GM21367 (cell line): ENCODE results near the gene MALRD1.
"Not testable (repeated sequence)": the region's sequence is repeated elsewhere in the genome, so short reads cannot be mapped to it uniquely, and the experiment has no call there.

ENCODE experiments used
- ATAC-seq: cut with Tn5 transposase; IDR thresholded peaks from one replicate; pipeline ENCODE4 v1.9.1; 2021; ENCODE audit not compliant: unreplicated experiment

MALRD1 gene

GRCh38 chr10:19480353-19480752 is 431.8 kb downstream of the MALRD1 start:
- no peak for ATAC-seq

DNA sequence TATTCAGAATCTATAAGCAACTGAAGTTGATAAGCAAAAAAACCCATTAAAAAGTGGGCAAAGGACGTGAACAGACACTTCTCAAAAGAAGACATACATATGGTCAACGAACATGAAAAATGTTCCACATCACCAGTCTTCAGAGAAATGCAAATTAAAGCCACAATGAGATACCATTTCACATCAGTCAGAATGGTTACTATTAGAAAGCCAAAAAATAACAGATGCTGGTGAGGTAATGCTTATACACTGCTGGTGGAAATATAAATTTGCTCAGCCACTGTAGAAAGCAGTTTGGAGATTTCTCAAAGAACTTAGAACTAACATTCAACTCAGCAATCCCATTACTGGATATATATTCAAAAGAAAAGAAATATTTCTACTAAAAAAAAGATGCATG is 434.8 kb downstream of the MALRD1 start:
- ATAC-seq: no peak

GRCh38 chr10:19488592-19489280 is 440.1 kb downstream of the MALRD1 start:
- no peak for ATAC-seq

DNA sequence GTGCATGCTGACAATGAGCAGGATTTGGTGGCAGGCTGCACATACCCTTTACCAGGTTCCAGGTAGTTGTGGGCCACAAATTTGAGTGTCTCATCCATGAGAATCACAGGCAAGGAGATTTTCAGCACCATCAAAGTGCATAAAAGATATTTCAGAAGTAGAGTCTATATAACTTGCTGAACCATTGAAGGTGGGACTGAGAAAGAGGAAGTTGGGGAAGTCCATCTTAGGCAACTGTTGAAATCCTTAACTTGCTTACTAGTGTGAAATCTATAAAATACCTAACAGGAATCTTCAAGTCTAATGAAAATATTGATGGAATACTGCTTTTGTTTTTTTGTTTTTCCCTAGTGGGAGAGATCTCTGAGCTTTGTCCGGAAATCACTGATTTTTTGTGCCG is 442.6 kb downstream of the MALRD1 start:
- ATAC-seq: no peak

DNA sequence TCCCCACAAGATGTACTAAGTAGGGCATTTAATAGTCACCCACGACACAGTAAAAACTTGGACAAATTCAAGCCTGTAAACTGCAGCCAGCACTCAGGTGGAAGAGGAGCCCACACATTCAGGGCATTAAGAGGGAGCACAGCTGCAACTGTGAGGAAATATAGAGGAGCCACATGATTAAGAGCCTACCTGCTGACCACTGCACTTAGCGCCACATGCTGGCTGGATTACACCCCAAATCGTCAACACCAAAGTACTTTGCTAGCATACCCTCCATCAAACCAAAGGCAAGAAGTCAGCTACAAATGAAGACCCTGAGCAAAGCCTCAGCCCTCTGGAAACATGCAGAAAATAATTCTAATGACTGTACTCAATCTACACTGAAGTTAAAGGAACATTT is 445.3 kb downstream of the MALRD1 start:
- no peak for ATAC-seq

GRCh38 chr10:19497026-19497425 is 448.4 kb downstream of the MALRD1 start:
- no peak for ATAC-seq

DNA sequence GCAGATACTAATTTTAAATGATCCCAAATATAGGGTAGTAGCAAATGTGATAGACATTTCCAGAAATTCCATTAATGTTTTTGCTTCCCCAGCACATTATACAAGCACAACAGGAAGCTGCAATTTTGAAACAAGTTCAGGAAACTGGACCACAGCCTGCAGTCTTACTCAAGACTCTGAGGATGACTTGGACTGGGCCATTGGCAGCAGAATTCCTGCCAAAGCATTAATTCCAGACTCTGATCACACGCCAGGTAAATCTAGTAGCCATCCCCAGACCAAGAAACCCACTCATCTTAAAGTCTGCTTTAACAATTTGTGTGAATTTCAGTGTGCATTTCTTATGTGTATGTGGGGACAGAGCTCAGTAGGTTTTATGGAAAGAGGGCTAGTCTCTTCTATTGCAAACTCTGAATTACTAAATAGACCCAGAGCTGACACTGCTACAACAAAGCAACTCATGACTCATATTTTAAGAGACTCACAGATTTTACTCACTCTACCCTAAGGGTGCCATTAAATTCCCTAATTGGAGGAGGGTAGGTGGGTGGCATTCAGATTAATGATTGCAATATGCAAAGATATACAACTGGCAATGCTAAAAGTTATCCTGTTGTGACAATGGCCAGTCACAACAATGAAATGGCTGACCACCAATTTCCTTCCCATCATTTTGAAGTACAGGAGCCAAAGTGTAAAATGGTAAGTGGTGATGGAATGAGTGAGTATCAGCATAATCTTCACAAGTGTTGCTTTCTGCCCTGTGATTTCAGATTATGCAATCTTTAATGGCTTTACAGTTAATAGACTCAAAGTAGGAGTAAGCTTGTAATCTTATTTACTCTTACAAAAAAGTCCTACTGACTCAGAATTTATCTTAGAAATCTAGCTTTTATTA is 450.0 kb downstream of the MALRD1 start:
- ATAC-seq: no peak

DNA sequence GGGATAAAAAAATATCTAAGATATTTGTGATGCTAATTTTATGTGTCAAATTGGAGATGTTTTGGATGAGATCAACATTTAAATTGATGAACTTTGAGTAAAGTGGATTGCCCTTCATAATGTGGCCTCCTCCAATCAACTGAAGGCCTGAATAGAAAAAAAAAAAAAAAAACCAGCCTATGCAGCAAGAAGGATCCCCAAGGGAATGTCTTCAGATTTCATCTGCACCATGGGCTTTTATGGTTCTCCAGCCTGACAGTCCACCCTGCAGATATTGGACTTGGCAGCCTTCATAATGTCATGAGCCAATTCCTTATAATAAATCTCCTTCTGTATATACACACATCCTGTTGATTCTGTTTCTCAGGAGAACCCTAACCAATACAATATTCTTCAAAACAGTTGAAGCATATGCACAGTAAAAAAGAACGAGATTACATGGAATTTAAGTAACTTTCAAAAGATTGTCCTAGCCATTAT is 450.7 kb downstream of the MALRD1 start:
- ATAC-seq: no peak

- ATAC-seq: no peak
Observed at GRCh38 chr10:19500959-19501358, 452.4 kb downstream of the MALRD1 start.

DNA sequence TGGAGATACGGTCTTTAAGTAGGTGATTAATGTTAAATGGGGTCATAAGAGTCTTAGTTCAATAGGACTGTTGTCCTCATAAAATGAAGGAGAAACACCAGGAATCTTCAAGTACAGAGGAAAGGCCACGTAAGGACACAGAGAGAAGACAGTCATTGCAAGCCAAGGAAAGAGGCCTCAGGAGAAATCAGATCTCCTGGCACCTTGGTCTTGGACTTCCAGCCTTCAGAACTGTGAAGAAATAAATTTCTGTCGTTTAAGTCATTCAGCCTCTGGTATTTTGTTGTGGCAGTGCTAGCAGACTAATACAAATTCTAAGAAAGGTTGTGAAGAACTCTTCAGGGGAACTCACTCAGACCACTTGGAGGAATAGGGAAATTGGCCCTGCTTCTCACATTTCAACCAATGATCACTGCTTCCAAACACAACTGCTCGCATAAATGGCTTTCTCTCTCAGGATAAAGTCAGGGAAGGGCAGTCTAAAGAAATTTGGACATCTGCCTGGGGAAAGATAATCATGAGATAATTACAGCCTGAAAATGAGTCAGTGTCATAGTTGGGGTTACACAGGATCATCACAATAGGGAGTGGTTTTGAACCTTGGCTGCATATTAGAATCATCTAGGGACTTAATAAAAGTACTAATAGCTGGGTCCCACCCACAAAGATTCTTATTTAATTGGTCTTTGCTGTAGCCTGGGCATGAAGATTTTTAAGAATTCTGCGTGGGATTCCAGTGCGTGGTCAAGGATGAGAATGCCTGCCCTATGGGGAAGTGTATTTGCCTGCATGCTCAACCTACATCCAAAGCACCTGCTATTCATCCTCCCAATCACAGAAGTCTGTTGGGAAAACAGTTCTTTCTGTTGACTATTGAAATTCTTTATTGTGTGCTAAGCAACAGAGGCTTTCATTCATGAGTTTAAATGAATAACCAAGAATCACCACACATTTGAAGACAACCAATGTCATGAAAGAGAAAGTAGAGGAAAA is 457.0 kb downstream of the MALRD1 start:
- ATAC-seq: no peak

- not testable (repeated sequence) for ATAC-seq
Observed at GRCh38 chr10:19510005-19510732, 461.6 kb downstream of the MALRD1 start.

DNA sequence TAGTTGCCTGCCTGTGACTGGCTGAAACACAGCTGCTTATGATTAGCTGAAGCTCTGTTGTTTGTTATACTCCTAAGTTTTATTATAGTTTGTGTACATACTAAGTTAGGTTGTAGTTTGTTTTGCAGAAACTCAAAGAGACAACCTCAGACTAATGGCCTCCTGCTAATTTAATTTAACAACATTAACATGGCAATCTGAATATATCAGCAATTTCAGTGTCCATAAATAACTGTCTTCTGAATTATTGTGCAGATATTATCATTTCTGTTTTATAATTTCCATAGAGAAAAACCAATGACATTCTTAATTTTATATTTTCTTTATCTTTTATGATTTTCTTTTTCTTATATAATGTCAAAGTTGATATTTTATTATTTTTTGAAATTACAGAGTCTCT is 469.5 kb downstream of the MALRD1 start:
- ATAC-seq: no peak

GRCh38 chr10:19518632-19519031 is 470.0 kb downstream of the MALRD1 start:
- no peak for ATAC-seq

- no peak for ATAC-seq
Observed at GRCh38 chr10:19531324-19531723, 482.7 kb downstream of the MALRD1 start.

DNA sequence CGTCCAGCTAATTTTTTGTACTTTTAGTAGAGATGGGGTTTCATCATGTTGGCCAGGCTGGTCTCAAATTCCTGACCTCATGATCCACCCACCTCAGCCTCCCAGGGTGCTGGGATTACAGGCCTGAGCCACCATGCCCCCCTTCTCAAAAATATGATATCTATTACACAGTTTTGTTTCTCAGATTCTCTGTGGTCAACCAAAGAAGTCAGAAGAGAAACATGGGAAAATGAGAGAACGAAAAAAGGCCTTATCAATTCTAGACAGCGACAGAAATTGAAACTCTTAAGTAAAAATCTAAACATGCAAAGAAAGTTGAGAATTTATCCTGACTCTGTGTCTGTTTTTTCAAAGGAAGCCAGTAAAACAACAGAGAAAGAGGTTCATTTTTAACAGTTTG is 483.8 kb downstream of the MALRD1 start:
- no peak for ATAC-seq

DNA sequence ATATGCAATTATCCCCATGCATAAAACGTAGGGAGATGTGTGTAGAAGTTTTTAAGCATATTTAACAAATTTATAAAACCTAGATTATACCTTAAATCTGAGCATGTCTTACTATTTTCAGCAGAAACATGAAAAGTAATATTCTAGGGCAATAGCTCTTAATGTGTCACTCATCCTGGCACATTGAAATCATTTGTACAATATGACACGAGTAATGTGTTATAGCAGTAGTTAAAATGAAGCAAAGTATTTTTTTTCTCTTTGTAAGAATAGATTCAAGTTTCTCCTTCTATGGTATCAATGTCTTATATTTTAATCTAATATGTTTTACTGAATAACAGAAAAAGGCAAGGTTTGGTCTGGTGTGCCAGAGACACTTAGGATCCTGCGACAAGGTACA is 492.7 kb downstream of the MALRD1 start:
- no peak for ATAC-seq

- ATAC-seq: no peak
Observed at GRCh38 chr10:19546224-19546623, 497.6 kb downstream of the MALRD1 start.

GRCh38 chr10:19549503-19549902 is 500.9 kb downstream of the MALRD1 start:
- no peak for ATAC-seq

- ATAC-seq: no peak
Observed at GRCh38 chr10:19556666-19557065, 508.1 kb downstream of the MALRD1 start.

DNA sequence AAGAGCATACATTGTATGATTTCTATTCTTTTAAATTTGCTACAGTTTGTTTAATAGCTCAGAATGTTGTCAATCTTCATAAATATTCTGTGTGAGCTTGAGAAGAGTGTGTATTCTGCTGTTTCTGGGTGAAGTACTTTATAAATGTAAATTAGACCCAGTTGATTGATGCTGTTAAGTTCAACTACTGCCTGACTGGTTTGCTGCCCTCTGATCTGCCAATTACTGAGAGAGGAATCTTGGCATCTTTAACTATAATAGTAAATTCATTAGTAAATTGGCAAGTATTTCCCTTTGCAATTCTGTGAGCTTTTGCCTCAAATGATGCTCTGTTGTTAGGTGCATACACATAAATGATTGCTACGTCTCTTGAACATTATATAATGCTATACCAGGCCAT is 512.6 kb downstream of the MALRD1 start:
- no peak for ATAC-seq
